ENCODE data around the gene PEA15. TPM values are rescaled to one million over a fixed set of nuclear protein-coding genes. Genes with fewer than 3 reads are reported as not detected.

Gene PEA15
- total RNA-seq, 1 experiment from 2014 or later: 200 TPM

GRCh38 chr1:160237558-160237957, 32.4 kb downstream of the PEA15 start:
- DNase-seq (ENCODE audit: low read depth): no peak

DNA sequence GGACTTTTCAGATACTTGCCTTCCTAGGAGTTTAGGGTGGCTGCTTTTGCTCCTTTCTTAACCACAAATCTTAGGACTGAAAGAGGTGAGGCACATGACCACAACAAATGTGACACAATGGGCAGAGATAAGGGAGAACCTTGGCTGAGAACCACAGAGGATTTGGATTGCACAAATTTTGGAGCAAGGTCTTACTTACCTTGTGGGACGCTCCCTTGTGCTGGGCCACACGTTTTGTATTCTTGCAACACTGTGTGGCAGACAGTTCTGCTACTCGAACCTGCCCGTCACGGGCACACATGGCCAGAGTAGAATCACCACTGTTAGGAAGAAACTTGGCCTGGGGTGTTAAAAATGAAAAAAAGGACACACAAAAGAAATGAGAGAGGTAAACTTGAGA, 33.2 kb downstream of the PEA15 start:
- DNase-seq (ENCODE audit: low read depth): no peak

DNA sequence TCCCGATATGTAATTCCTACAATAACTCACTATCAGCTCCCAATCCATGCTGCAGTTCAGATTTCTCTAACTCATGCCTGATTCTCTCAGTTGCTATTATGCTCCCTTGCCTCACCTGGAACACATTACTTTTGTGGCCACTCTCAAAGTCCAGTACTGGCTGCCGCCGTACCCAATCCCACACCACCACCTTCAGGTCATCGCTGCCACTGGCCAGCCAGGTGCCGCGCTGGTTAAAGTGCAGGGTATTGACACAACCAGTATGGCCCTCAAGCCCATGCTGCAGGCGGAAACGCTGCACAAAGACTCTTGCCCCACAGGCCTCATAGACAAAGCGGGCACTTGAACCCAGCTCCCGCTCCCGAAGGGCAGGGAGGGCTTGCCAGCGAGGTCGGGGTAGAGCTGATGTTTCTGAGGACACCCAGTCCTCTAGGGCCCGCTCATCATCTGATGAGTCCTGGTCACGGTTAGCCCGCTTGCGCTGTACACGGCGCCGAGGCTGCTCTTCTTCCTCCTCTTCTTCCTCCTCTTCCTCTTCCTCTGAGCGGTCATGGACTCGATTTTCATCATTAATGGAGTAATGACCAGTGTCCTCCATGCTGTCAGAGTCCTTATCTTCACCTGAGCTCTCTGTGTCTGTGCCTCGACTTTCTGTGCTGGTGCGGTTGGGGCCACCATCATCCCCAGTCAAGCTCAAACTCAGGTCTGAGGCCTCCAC, 34.6 kb downstream of the PEA15 start:
- no peak for DNase-seq (ENCODE audit: low read depth)

GRCh38 chr1:160243767-160244166, 38.6 kb downstream of the PEA15 start:
- no peak for DNase-seq (ENCODE audit: low read depth)

DNA sequence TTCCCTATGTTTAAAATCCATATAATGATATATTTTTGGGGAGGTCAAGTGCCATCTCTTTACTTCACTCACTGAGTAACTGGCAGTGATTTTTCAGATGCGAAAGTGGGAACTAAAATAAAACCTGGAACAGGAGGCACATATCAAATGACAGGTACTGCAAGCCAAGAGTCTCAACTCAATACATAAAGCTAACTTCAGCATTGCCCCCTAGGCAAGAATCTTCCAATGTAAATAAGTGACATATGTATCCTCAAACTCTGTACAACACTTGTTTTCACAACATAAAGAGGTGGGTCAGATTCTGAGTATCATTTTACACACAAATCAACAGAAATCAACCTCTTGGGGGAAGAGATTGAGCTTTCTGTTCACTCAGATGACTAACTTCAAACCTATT, 39.0 kb downstream of the PEA15 start:
- no peak for DNase-seq (ENCODE audit: low read depth)

GRCh38 chr1:160245434-160245833, 40.2 kb downstream of the PEA15 start:
- DNase-seq (ENCODE audit: low read depth): no peak

- DNase-seq (ENCODE audit: low read depth): no peak
These were observed 41.9 kb downstream of the PEA15 start for GRCh38 chr1:160247053-160247452.

- DNase-seq (ENCODE audit: low read depth): peak; percentile 44
These were observed 45.8 kb downstream of the PEA15 start for GRCh38 chr1:160251011-160251410.

DNA sequence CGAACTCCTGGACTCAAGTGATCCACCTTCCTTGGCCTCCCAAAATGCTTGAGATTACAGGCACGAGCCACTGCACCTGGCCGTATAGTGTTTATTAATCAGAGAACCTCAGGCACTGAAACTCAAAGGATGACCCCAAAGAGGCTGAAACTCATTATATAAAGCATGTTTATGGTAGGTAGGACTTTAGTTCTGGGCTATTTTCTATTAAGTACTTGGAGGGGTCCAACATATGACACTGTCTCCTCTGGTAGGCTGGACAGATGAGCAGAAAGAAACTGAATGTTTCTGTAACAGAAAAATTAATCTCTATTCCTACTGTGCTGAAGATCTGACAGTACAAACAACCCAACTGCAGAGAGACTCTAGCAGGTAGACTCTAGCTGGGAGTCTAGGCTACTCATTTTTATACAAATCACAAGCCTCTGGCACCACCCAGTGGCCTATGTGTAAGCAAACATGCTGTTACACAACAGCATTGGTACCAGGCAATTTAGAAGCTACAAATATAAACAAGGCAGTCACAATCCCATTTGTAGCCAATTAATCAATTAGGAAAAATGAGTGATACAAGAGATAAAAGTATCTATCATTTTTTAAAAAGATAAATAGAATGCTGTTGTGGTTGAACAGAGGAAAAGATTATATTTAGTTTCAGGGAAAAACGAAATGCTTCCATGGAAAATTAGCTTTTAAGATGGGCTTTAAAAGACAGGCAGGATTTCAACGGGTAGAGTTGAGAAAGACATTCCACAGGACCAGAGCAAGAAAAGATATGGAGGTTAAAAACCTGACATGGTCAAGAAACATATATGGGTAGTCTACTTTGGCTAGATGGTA, 46.7 kb downstream of the PEA15 start:
- DNase-seq (ENCODE audit: low read depth): peak; percentile 70

DNA sequence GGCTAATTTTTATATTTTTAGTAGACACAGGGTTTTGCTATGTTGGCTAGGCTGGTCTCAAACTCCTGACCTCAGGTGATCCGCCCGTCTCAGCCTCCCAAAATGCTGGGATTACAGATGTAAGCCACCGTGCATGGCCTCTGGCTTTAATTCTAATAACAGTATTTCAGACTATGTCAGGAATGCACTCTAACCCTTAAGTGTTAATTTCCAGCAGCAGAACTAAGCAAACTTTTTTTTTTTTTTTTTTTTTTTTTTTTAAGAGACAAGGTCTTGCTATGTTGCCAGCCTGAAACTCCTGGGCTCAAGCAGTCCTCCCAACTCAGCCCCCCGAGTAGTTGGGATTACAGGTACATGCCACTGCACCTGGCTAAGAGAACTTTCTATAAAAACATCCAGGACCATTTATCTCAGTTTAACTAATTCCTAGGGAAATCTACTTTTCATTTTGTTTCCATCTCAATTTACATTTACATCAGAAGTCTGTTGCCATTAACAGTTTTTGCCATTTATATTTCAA, 50.7 kb downstream of the PEA15 start:
- no peak for DNase-seq (ENCODE audit: low read depth)

DNA sequence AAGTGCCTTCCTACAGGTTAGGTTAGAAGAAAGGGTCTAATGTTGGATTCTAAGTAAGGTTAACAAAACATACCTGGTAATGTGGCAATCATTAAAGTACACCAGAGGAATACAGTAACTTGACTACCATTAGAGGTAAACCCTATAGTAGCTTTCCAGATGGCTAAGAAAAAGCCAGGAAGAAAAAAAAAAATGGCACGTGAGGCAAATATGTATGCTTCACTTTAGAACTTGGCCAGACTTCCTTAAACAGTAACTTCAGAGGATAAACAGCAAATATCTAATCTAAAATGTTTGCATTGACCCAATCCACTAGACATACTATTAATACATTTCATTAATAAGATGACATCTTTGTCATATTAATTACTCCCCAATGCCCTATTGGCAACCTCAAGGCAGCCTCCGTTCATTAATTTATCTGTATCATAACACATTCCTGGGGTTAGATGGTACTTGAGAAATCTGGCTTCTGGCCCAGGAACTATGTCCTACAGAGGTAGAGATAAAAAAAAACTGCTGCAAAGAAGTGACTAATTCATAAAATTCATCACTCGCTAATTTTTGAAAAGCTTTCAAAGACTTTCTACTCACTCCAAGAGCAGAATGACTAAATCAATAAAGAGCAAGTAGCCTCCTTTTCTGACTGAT, 51.3 kb downstream of the PEA15 start:
- peak; percentile 71 for DNase-seq (ENCODE audit: low read depth)

GRCh38 chr1:160257411-160258015, 52.3 kb downstream of the PEA15 start:
- DNase-seq (ENCODE audit: low read depth): no peak

- DNase-seq (ENCODE audit: low read depth): no peak
These were observed 53.1 kb downstream of the PEA15 start for GRCh38 chr1:160258177-160258798.

DNA sequence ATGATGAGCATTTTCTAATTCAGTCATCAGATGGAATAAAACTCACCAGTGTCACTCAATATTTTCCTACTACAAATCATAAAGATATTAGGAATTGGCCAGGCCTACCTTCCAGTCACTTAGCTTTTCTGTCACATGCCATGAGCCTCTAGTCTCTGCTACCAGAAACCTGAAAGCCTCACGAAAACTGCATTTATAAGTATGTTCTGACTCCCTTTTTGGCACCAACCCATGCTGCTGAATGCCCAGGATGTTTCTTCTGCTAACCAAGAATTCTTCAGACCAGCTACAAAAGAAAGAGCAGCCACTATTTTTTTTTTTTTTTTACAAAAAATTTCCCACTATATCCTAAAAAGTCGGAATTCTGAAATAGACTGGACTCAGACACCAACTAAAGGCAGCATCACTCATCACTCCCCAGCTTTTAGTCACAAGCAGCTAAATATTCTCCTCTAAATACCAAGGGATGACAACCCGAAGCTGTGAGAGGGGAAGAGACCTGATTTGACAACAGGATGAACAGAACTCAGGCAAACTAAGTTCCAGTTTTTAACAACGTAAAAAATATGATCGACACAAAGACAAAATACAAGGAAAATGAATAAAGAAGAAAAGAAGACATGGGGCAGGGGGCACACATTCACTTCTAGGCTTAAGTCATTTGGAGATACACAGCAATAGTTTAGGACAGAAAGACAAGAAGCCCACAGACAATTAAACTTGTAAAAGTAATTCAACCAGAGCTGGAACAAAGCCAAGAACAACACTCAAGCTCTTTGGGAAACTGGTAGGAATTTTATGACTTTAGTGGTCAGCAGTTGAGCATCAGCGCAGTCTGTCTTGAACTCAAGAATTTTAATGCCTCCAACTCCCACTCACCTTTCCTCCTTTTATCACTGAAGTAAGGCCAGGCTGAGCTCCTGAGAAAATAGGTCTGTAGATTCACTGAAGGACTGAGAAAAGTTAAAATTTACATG, 55.5 kb downstream of the PEA15 start:
- peak; percentile 87 for DNase-seq (ENCODE audit: low read depth)

DNA sequence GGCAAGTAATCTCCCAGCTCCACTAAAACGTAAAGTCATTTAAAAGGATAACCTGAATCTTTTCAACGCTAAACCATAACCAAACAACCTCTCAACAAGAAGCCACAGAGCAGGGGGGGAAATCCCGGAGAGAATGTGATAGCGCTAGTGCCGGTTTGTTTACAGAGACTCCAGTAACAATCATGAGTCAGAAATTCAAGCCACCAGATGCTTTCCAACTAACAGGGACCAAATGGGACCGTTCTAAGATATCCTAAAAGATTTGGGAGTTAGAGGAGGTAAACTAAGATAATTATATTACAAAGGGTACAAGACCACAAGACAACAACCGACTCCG, 56.3 kb downstream of the PEA15 start:
- peak; percentile 78 for DNase-seq (ENCODE audit: low read depth)

- DNase-seq (ENCODE audit: low read depth): peak; percentile 96
These were observed 57.0 kb downstream of the PEA15 start, which contains the start of gene DCAF8 for GRCh38 chr1:160261893-160262794. Gene DCAF8, minus strand, starts transcription at chr1:160262549. Its CDS starts 18,541 bp downstream, at chr1:160244008.

DNA sequence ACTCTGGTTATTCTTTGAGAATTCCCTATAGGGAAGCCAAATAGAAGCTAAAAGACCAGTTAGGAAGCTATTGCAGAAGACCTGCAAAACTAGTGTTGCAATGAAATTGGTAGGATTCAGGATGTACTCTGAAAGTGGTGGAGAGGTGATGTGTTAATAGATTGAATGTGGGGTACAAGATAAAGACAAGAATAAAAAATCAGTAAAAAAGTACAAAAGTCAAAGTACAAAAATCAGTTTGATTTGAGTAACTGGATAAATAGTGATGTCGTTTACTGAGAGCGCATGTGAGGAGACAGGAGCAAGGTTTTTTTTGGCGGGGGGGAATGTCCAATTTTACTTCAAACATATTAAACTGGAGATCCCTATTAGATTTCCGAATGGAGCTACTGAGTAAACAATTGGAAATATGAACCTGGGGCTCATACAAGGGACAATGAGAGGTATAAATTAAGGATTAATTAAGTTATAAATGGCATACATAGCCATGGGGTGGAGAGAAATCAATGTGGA, 59.7 kb downstream of the PEA15 start:
- DNase-seq (ENCODE audit: low read depth): no peak
